Ovary (tissue), 3 donors: ENCODE results near the gene WHRN.

Source experiments
- CTCF ChIP-seq, 3 donors: fragments of 450-650 bp in 2 of 3; fragments of 200-600 bp in 1 of 3; IDR thresholded peaks; one replicate each; pipeline versions ENCODE4 v1.5.1 to v1.8.0; 2016 to 2022; ENCODE audit warnings: antibody characterized with exemption in 3 of 3, mild to moderate bottlenecking in 1 of 3
- EP300 ChIP-seq: sonication (generic); formaldehyde crosslinking; IDR thresholded peaks from one replicate; pipeline ENCODE4 v1.6.1; 2017; ENCODE audit warnings: antibody characterized with exemption
- POLR2A ChIP-seq: fragments of 450-650 bp; IDR thresholded peaks from one replicate; pipeline ENCODE4 v1.6.1; 2017; ENCODE audit warnings: antibody characterized with exemption, mild to moderate bottlenecking, moderate library complexity
- donor health status: DM: no; HTN: no; CAD: no.

- TF ChIP-seq POLR2A: no peak
- no peak for TF ChIP-seq CTCF (IDR thresholded peaks at IDR 0.05)
- no peak for TF ChIP-seq EP300
Observed at GRCh38 chr9:114497236-114497635, 8.0 kb downstream of the WHRN start.
